Inflammatory macrophage (primary cell): ENCODE results near the gene SMIM35.

ENCODE experiments used
- DNase-seq, 2 donors: peaks; one replicate each; pipeline ENCODE4 v3.0.0-alpha.2; 2020 to 2022

The SMIM35 gene

DNA sequence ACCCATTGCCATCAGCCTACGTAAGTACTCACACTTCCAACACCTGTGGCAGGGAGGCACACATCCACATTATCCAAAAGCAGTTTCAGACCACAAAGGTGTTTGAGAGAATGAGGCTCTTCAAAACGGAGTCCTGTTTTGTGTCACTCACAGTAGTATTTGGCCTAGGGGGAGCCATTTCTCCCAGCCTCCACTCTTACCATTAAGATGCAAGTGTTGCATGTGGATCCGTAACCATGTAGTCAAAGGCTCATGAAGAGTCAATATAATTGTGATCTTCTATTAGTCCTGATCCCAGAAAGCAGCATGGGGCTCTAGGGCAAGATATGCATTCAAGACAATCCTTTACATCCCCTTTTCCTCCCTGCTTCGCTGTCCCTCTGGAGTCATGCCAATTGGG is 59.1 kb downstream of the SMIM35 start:
- no peak for DNase-seq

GRCh38 chr11:118021146-118021545 is 65.6 kb downstream of the SMIM35 start:
- DNase-seq = no peak

DNA sequence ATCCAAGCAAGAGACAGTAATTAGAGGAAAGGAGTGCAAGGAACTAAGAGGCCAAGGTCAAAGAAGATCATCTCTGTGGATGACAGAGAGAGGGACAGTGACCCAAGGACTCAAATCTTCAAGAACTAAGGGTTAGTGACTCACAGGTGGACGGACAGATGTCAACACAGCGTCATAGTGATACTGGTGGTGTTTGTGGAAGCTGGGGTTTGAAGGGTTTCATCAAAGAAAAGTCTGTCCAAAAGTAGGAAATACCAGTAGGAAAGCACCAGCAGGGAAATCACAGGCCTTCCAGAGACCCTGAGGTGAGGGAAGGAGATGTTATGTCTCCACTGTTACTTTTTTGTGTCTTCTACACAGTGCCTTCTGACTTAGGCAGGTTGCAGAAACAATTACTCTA is 68.4 kb downstream of the SMIM35 start:
- DNase-seq = no peak

GRCh38 chr11:118017631-118018315 is 69.0 kb downstream of the SMIM35 start:
- DNase-seq = no peak

DNA sequence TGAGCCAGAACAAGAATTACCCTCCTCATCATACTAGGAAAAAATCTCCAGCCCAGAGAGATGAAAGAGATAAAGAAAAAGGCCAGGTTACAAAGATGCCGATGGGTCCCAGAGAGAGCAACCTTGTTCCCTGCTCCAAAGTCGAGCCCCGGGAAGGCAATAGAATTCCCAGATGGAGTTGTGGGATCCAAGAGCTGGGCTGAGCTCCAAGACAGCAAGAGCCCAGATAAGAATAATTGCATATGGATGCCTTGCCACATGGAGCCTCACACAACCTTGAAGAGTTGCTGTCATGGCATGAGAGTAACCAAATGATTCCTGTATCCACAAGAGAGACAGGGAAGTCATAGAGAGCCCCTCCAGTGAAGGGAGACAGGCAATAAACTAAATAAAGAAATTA is 69.7 kb downstream of the SMIM35 start:
- no peak for DNase-seq

DNA sequence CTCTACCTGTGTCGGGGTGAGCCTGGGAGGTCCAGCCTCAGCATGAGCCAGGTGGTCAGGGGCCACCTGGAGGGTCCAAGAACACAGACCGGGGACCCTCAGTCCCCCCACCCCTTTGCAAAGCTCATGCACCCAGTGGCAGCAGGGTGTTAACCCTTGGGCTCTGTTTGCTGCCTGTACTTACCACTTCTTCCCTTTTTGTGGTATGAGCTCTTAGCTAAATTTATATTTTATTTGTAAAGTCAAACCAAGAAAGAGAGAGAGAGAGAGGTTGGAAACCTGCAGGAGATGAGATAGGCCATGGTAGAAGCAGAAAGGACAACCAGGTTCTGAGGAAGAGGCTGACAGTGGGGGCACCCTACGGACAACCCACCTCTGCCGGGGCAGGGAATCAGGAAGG is 70.7 kb downstream of the SMIM35 start:
- peak in 1 of 2 donors; percentile 2 for DNase-seq

- peak; percentile 2 to 20 for DNase-seq
These were observed 71.3 kb downstream of the SMIM35 start for GRCh38 chr11:118015385-118015841.

DNA sequence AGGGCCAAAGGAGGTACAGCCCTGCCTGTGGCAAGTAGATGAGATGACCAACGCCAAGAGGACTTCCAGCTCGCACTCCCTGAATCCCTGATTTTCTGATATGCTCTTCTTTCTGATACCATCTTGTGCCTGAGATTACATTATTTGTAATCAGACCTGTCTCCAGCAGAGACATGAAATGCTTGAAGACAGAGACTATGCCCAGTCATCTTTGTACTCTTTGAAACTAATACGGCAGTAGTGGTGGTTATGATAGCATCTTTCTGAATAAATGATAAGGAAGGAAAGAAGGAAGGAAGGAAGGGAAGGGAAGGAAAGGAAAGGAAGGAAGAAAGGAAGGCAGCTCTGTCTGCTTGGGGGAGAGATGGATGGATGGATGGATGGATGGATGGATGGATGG is 72.7 kb downstream of the SMIM35 start:
- DNase-seq = no peak

- DNase-seq = peak; percentile 95 to 97
These were observed 74.6 kb downstream of the SMIM35 start for GRCh38 chr11:118012083-118012669.

DNA sequence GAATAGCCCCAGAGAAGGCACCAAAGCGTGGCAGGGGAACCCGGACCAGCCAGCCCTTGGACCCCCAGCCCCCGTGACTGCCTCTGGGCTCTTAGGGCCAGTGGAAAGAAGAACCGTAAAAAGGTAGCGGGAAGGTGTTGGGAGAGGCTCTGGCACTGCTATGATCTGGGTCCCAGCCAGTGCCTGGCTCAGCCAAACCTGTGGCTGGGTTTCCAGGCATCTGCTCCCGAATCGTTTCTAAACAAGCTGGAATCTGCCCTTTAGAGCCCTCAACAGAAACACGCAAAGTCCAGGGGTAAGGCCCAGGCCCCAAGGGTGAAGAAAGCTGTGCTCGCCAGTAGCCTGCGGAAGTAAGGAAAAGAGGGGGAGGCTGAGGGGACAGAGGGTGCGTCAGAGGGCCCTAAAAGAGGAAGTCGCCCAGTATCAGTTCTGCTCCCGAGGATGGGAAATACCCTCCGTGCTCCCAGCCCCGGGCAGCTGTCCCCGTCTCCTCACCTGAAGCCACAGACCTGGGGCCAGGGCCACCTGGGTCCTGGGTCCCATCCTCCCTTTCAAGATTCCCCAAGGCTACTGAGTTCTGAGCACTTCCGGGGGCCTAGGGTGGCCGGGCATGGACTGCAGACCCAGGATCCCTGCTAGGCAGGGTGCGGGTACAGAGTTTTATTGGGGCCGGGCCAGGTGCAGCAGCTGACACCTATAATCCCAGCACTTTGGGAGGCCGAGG is 75.9 kb downstream of the SMIM35 start:
- peak; percentile 95 to 96 for DNase-seq

DNA sequence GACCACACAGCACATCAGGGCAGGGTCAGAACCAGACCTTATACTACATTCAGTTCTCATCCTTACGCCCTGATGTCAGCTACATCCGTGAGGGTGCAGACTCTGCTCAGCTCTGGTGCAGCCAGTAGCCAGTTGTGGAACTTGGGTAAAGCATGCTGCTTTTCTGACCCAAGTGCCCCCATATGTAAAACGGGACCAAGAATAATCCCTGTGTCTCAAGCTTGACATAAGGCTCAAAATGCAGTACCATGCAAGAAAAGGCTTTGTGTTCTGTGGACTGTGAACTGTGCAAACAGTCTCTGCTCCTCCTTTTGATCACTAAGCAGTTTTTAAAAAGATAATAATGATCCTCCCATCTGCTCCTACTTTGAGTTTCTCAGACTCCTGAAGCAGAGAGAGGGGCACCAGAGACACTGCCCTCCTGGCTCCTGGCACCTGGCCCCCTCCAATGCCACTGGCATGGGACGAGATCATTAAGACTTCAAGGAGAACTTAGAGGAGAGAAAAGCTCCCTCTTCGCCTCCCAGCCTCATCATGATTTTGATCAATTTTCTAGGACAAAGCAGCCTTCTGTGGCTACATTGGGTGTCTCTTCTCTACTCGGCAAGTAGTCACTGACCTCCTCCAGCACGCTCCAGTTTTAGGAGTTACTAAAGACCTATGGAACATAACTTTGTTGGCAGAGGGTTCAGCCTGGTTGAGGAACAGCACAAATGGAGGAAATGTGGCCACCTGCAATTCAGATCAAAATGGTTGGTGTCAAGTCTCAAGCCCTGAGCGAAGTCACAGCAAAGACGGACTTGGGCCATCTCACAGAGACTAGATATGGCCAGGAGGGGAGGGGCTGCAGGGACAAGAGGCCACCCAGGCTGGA is 76.7 kb downstream of the SMIM35 start:
- peak in 1 of 2 donors; percentile 2 for DNase-seq

DNA sequence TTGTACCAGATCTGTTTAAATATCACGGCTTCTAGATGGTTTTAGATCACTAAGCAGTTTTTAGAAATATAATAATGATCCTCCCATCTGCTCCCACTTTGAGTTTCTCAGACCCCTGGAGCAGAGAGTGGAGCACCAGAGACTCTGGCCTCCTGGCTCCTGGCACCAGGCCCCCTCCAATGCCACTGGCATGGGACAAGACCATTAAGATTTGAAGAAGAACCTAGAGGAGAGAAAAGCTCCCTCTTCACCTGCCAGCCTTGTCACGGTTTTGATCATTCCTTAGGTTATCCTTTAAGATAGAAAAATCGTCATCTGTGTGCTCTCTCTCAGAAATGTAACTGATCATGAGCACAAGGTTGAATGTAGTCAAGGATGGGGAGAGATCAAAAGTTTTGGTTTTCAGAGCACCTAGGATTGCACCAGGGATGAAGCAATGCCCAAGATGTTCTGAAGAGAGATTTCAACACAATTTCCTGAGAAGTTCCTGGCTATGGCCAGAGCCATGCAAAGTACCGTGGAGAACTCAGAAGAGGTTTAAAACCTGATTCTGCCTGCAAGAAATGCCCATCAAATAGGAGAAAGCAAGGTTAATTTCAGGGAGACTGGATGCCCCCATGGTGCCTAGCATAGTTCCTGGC is 78.4 kb downstream of the SMIM35 start:
- peak; percentile 37 to 48 for DNase-seq

DNA sequence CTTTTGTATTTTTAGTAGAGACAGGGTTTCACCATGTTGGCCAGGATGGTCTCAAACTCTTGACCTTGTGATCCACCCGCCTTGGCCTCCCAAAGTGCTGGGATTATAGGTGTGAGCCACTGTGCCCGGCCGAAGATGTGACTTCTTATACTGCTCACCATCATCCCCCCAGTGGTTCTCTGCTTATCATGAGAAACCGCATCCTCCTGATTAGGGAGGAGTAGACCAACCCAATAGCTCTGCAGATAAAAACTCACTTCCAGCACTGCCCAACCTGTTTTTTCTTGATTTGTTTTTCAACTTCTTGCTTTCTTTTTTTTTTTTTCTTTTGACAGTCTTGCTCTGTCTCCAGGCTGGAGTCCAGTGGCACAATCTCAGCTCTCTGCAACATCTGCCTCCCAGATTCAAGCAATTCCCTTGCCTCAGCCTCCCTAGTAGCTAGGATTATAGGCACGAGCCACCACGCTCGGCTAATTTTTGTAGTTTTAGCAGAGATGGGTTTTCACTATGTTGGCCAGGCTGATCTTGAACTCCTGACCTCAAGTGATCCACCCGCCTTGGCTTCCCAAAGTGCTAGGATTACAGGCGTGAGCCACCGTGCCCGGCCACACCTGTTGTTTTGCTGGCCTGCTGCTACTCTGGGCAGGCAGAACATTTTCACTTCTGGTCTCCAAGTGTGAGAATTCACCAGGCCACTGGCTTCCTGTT is 79.0 kb downstream of the SMIM35 start:
- DNase-seq = peak in 1 of 2 donors; percentile 37

GRCh38 chr11:118007040-118007439 is 79.7 kb downstream of the SMIM35 start:
- DNase-seq = peak; percentile 41 to 45

DNA sequence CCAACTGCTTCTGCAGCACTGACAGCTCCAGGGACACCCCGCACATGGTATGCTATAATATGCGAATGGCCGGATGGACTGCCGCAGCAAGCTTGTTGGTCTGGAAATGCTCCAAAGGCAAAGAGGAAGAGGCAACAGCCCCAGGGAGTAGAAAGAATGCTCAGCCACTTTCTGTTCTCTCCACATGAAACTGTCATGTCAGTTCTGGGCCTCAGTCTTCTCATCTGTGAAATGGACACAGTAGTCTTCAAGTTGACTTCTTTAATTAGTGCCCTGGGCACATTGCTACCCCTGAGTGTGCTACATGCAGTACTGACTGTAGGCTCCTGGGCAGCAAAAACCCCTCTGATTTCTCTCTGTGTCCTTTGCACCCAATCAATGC is 80.6 kb downstream of the SMIM35 start:
- DNase-seq = peak; percentile 3 to 42

DNA sequence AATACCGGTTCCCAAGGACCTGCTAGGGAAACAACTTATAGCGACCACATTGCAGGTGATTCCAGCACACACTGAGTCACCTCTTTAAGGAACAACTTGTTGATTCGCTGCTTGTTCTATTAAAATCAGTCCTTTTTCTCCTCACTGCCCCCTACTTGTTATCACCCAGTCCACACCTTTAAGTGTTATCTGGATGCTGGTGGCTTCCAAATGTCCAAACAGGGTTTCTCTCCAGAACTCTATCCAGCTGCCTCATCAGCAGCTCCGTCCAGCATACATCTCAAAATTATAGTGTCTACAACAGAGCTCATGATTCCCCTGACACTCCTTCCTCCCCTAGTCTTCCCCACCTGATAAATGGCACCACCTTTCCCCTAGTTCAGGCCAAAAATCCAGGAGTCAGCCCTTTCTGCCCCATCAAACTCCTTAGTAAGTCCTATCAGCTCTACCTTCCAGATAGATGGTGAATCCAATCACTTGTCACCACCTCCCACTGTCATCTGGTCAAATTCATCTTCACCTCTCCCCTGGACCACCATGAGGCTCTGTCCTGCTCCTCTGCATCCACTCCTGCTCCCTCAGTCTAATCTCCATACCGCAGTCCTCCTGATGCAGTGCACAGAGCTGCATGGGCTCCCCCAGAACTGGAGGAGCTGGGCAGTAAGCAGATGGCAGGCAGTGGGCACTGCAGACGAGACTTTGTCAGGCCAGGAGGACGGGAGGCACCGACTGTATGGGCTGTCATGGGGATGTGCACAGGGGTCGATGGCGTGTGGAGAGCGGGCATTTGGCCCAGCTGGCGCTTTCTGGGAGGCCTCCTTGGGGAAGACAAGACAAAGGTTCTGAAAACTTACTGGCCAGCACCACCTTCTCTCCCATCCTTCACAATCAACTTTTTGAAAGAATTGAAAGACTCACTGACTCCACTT is 81.3 kb downstream of the SMIM35 start:
- peak in 1 of 2 donors; percentile 1 for DNase-seq

DNA sequence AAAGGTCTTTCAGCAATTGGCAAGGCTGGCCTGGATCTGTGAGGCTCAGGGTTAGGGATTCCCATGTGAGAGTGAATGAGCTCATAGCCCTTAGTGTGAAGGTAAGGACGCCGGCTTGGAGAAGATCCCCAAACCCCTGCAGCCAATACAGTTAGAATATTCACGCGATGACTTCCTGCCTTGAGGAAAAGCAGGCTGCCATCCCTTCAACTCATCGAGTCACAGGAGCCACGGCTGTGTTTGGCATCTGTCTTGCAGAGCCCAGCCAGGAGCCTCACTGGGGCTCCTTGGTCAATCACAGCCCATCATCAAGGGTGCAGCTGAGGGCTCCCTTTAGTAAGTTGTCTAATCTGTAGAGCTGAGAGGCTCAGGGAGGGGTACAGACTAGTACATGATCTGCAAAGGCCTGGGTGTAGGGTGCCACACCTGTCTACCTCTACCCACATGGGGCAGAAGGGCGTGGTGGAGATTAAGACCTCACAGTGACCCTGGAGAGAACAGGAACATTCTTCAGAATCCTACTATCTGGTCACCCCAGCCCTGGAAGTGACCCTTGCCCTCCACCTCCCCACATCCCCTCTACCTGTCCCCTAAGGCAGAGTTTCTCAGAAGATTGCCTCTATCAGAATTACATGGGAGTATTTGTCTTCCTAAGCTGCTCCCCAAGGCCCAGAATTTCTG is 82.1 kb downstream of the SMIM35 start:
- DNase-seq = peak in 1 of 2 donors; percentile 1

- DNase-seq = no peak
These were observed 83.3 kb downstream of the SMIM35 start for GRCh38 chr11:118003456-118003855.

- peak; percentile 80 to 82 for DNase-seq
These were observed 84.0 kb downstream of the SMIM35 start for GRCh38 chr11:118002541-118003423.
